ENCODE measurements around the gene ELOA2. TPM values are rescaled to one million over a fixed set of nuclear protein-coding genes. Genes with fewer than 3 reads are reported as not detected.

Gene ELOA2
- total and polyA plus RNA-seq, 4 donors, result not detected

- TF ChIP-seq RXRA (IDR thresholded peaks at IDR 0.05) (no peak), GABPA (IDR thresholded peaks at IDR 0.05 in 1 of 2, conservative IDR thresholded peaks at IDR 0.05 in 1 of 2) (no peak), RAD21 (IDR thresholded peaks at IDR 0.05) (no peak), MAX (IDR thresholded peaks at IDR 0.05) (no peak), JUND (IDR thresholded peaks at IDR 0.05) (no peak), SP1 (IDR thresholded peaks at IDR 0.05) (no peak), HNF4G (IDR thresholded peaks at IDR 0.05) (no peak)
- DNase-seq (ENCODE audit: low spot score), result no peak
- Histone ChIP-seq H3K27ac (ENCODE audit: low read depth in 1 of 2, low read length in 2 of 2) (no peak overlapping the region), H3K9me3 (ENCODE audit: control insufficient read depth in 4 of 4, low read length in 3 of 4) (no peaks in the 10 kb centered on the region), H3K9ac (ENCODE audit: low read depth in 1 of 2, low read length in 2 of 2) (no peak overlapping the region), H3K4me1 (ENCODE audit: control insufficient read depth in 4 of 4, insufficient read depth in 4 of 4, low read length in 3 of 4) (no peaks in the 10 kb centered on the region), H3K36me3 (ENCODE audit: control insufficient read depth in 4 of 4, insufficient read depth in 3 of 4, low read depth in 1 of 4, low read length in 3 of 4) (peaks cover 0 to 2% (median 0%) of the 10 kb centered on the region in 4 donors), H3K4me3 (ENCODE audit: low read depth in 1 of 3, low read length in 3 of 3) (no peak overlapping the region), H3K27me3 (ENCODE audit: control insufficient read depth in 4 of 4, insufficient read depth in 4 of 4, low read length in 3 of 4) (no peaks in the 10 kb centered on the region)
- WGBS, result 89% methylated on average over 5 of the region's 5 CpGs
Measured at GRCh38 chr18:47054369-47054768, 18.9 kb upstream of the ELOA2 start.

GRCh38 chr18:47050468-47050867 is 15.0 kb upstream of the ELOA2 start:
- Histone ChIP-seq H3K27me3 (ENCODE audit: control insufficient read depth in 4 of 4, insufficient read depth in 4 of 4, low read length in 3 of 4) (no peaks in the 10 kb centered on the region), H3K4me3 (ENCODE audit: low read depth in 1 of 3, low read length in 3 of 3) (no peak overlapping the region), H3K27ac (ENCODE audit: low read depth in 1 of 2, low read length in 2 of 2) (no peak overlapping the region), H3K4me1 (ENCODE audit: control insufficient read depth in 4 of 4, insufficient read depth in 4 of 4, low read length in 3 of 4) (no peaks in the 10 kb centered on the region), H3K9ac (ENCODE audit: low read depth in 1 of 2, low read length in 2 of 2) (no peak overlapping the region), H3K36me3 (ENCODE audit: control insufficient read depth in 4 of 4, insufficient read depth in 3 of 4, low read depth in 1 of 4, low read length in 3 of 4) (peaks cover 0 to 2% (median 0%) of the 10 kb centered on the region in 4 donors), H3K9me3 (ENCODE audit: control insufficient read depth in 4 of 4, low read length in 3 of 4) (no peaks in the 10 kb centered on the region)
- TF ChIP-seq TAF1 (conservative IDR thresholded peaks at IDR 0.05), result no peak
- TF ChIP-seq JUND (IDR thresholded peaks at IDR 0.05), result no peak
- no peak for TF ChIP-seq MAX (IDR thresholded peaks at IDR 0.05)
- no peak for TF ChIP-seq FOXA1 (IDR thresholded peaks at IDR 0.05)
- TF ChIP-seq YY1 (IDR thresholded peaks at IDR 0.05), result no peak
- no peak for TF ChIP-seq FOXA2 (IDR thresholded peaks at IDR 0.05)
- no peak for TF ChIP-seq EGR1 (IDR thresholded peaks at IDR 0.05; ENCODE audit: low read depth in 2 of 2)
- TF ChIP-seq, protein P1, sequence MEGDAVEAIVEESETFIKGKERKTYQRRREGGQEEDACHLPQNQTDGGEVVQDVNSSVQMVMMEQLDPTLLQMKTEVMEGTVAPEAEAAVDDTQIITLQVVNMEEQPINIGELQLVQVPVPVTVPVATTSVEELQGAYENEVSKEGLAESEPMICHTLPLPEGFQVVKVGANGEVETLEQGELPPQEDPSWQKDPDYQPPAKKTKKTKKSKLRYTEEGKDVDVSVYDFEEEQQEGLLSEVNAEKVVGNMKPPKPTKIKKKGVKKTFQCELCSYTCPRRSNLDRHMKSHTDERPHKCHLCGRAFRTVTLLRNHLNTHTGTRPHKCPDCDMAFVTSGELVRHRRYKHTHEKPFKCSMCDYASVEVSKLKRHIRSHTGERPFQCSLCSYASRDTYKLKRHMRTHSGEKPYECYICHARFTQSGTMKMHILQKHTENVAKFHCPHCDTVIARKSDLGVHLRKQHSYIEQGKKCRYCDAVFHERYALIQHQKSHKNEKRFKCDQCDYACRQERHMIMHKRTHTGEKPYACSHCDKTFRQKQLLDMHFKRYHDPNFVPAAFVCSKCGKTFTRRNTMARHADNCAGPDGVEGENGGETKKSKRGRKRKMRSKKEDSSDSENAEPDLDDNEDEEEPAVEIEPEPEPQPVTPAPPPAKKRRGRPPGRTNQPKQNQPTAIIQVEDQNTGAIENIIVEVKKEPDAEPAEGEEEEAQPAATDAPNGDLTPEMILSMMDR (IDR thresholded peaks at IDR 0.05; ENCODE audit: low read depth, low read length, missing input control), result peak; percentile 72
- TF ChIP-seq RAD21 (IDR thresholded peaks at IDR 0.05), result peak; percentile 79 to 87
- TF ChIP-seq, protein P2, sequence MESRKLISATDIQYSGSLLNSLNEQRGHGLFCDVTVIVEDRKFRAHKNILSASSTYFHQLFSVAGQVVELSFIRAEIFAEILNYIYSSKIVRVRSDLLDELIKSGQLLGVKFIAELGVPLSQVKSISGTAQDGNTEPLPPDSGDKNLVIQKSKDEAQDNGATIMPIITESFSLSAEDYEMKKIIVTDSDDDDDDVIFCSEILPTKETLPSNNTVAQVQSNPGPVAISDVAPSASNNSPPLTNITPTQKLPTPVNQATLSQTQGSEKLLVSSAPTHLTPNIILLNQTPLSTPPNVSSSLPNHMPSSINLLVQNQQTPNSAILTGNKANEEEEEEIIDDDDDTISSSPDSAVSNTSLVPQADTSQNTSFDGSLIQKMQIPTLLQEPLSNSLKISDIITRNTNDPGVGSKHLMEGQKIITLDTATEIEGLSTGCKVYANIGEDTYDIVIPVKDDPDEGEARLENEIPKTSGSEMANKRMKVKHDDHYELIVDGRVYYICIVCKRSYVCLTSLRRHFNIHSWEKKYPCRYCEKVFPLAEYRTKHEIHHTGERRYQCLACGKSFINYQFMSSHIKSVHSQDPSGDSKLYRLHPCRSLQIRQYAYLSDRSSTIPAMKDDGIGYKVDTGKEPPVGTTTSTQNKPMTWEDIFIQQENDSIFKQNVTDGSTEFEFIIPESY (IDR thresholded peaks at IDR 0.05), result no peak
- 31% methylated on average over 7 of the region's 7 CpGs for WGBS
- DNase-seq (ENCODE audit: low spot score), result no peak

GRCh38 chr18:47040982-47041381 is 5.6 kb upstream of the ELOA2 start:
- peaks cover 0 to 2% (median 0%) of the 10 kb centered on the region in 4 donors for H3K4me1 ChIP-seq (ENCODE audit: control insufficient read depth in 4 of 4, insufficient read depth in 4 of 4, low read length in 3 of 4)
- TF ChIP-seq FOXA1 (IDR thresholded peaks at IDR 0.05) (peak; percentile 17), HNF4A (conservative IDR thresholded peaks at IDR 0.05) (peak; percentile 5 to 49)
- TF ChIP-seq, protein P2 (IDR thresholded peaks at IDR 0.05), result no peak
- H3K27me3 ChIP-seq (ENCODE audit: control insufficient read depth in 4 of 4, insufficient read depth in 4 of 4, low read length in 3 of 4), result no peaks in the 10 kb centered on the region
- 82% methylated on average over 6 of the region's 6 CpGs for WGBS
- no peaks in the 10 kb centered on the region for H3K36me3 ChIP-seq (ENCODE audit: control insufficient read depth in 4 of 4, insufficient read depth in 3 of 4, low read depth in 1 of 4, low read length in 3 of 4)
- H3K4me3 ChIP-seq (ENCODE audit: low read depth in 1 of 3, low read length in 3 of 3), result no peak overlapping the region
- no peak for DNase-seq (ENCODE audit: low spot score)
- no peak overlapping the region for H3K9ac ChIP-seq (ENCODE audit: low read depth in 1 of 2, low read length in 2 of 2)
- H3K9me3 ChIP-seq (ENCODE audit: control insufficient read depth in 4 of 4, low read length in 3 of 4), result no peaks in the 10 kb centered on the region
- no peak overlapping the region for H3K27ac ChIP-seq (ENCODE audit: low read depth in 1 of 2, low read length in 2 of 2)

Data from liver (tissue), 9 donors.